ENCODE results near the gene ONECUT3.

ONECUT3 gene

DNA sequence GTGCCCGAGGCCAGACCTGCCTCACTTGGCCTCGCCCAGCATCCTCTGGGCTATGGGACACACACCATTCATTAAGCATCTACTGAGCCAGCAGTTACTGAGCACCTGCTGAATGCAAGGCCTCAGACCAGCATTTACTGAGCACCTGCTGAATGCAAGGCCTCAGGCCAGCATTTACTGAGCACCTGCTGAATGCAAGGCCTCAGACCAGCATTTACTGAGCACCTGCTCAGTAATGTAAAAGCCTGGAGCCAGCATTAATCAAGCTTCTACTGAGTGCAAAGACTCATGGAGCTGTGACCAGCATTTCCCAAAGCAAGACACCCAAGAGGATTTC lies 55.1 kb downstream of the ONECUT3 start:
- Mint-ChIP-seq H3K27ac (no peak overlapping the region), H3K4me3 (no peak overlapping the region), H3K9me3 (no peaks in the 10 kb centered on the region), H3K4me1 (peaks cover 14% of the 10 kb centered on the region), H3K36me3 (no peaks in the 10 kb centered on the region), H3K27me3 (no peaks in the 10 kb centered on the region)

DNA sequence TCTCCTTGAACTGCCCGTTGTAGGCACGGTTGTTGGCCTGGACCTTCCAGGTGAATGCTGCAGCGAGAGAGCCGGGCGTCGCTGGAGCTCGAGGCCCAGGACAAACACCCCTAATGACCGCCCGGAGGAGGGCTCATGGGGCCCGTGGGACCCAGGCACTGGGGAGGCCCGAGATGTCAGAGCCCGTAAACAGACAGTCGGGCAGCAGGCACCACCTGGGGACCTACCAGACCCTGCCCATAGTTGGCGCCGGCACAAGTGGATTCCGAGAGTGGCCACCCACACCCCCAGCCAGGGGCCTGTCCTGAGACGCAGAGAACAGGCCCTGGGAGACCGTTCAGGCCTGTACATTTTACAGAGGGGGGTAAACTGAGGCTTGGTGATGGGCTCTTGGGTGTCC lies 56.4 kb downstream of the ONECUT3 start:
- Mint-ChIP-seq H3K4me1 (peaks cover 14% of the 10 kb centered on the region), H3K27ac (no peak overlapping the region), H3K36me3 (no peaks in the 10 kb centered on the region), H3K9me3 (no peaks in the 10 kb centered on the region), H3K4me3 (no peak overlapping the region), H3K27me3 (no peaks in the 10 kb centered on the region)

GRCh38 chr19:1810439-1811160 lies 57.3 kb downstream of the ONECUT3 start:
- Mint-ChIP-seq H3K4me3 (peak overlapping the region; percentile 11), H3K36me3 (no peaks in the 10 kb centered on the region), H3K9me3 (no peaks in the 10 kb centered on the region), H3K4me1 (peaks cover 14% of the 10 kb centered on the region), H3K27ac (no peak overlapping the region), H3K27me3 (no peaks in the 10 kb centered on the region)

DNA sequence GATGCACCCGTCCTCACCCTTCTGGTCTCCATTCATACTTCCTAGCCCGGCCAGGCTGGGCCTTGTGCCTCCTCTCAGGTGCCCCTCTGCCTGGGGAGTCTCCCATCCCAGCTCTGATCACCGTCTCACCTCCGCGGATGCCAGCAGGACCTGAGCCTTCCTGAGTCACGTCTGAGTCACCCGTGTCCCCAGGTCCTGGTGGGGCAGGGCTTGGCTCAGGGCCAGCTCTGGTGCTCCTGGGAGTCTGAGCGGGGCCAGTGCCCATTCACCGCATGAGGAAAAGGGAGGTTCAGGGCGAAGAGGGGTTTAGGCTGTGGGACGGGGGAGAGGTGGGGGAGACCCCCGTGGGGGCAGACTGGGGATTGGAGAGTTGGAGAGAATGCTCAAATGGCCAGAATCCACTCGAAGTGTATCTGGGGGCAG lies 58.2 kb downstream of the ONECUT3 start:
- Mint-ChIP-seq H3K27ac (peak overlapping the region; percentile 77), H3K36me3 (no peaks in the 10 kb centered on the region)

DNA sequence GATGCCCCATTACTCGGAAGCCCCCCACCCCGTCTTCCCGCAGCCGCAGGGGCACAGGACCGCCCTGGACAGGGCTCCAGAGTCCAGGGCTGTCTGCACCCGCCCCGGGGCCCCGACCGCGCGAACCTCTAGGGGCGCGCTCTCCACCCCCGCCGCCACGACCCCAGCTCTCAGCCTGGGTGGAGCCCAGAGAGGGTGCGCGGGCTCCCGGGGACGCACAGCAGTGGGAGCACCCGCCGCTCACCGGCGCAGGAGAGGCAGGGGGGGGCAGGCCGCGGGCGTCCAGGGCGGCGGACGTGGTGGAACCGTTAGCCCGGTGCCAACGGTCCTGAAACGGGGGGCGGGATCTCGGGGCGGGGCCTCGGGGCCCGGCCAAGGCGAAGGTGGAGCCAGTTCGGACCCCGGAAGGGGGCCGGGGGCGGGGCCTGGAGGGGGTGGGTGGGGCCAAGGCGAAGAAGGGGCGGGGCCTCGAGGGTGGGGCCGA lies 58.7 kb downstream of the ONECUT3 start, which contains the start of gene ATP8B3:
ATP8B3 (minus strand) TSS at position 335 of the 484 bp plus-strand sequence. CDS start 540 bp downstream, outside the sequence.
- no peaks in the 10 kb centered on the region for H3K36me3 Mint-ChIP-seq
- peak within 1 kb of the TSS; percentile 93 for H3K4me3 Mint-ChIP-seq
- H3K9me3 Mint-ChIP-seq, result no peaks in the 10 kb centered on the region
- peaks cover 14% of the 10 kb centered on the region for H3K4me1 Mint-ChIP-seq
- H3K27ac Mint-ChIP-seq, result peak within 1 kb of the TSS; percentile 77
- no peaks in the 10 kb centered on the region for H3K27me3 Mint-ChIP-seq

More for the DNA sequence above, 58.2 kb downstream of the ONECUT3 start:
- peak overlapping the region; percentile 73 for H3K4me3 Mint-ChIP-seq
- H3K27me3 Mint-ChIP-seq, result no peaks in the 10 kb centered on the region
- peaks cover 14% of the 10 kb centered on the region for H3K4me1 Mint-ChIP-seq
- H3K9me3 Mint-ChIP-seq, result no peaks in the 10 kb centered on the region

- Mint-ChIP-seq H3K4me3 (peak overlapping the region; percentile 93), H3K4me1 (peaks cover 14% of the 10 kb centered on the region), H3K27me3 (no peaks in the 10 kb centered on the region), H3K9me3 (no peaks in the 10 kb centered on the region), H3K27ac (peak overlapping the region; percentile 59), H3K36me3 (no peaks in the 10 kb centered on the region)
Measured at GRCh38 chr19:1812426-1813191, 59.3 kb downstream of the ONECUT3 start.

- H3K27me3 Mint-ChIP-seq, result no peaks in the 10 kb centered on the region
- no peaks in the 10 kb centered on the region for H3K36me3 Mint-ChIP-seq
- H3K4me1 Mint-ChIP-seq, result peaks cover 14% of the 10 kb centered on the region
- H3K4me3 Mint-ChIP-seq, result peak overlapping the region; percentile 93
- H3K9me3 Mint-ChIP-seq, result no peaks in the 10 kb centered on the region
- no peak overlapping the region for H3K27ac Mint-ChIP-seq
Measured at GRCh38 chr19:1813192-1814182, 60.2 kb downstream of the ONECUT3 start.

DNA sequence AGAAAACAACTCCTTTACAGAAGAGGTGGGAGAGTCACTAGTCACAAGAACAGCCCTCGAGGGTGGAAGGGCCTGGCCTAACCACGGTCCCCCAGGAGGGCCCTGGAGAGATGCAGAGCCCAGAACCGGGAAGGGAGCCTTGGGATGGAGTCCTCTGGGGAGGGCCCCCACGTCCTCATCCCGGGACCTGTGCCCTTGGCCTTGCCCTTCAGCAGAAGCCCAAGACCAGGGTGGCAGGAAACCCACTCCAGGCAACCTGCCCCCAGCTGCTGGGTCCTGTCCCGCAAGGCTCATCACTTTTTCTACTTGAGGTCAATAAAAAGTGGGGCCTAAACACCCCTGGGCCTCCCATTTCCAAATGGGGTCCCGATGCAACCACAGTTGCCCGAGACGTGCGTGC lies 61.1 kb downstream of the ONECUT3 start:
- H3K36me3 Mint-ChIP-seq, result no peaks in the 10 kb centered on the region
- no peaks in the 10 kb centered on the region for H3K9me3 Mint-ChIP-seq
- no peak overlapping the region for H3K4me3 Mint-ChIP-seq
- H3K27me3 Mint-ChIP-seq, result no peaks in the 10 kb centered on the region
- H3K4me1 Mint-ChIP-seq, result peaks cover 14% of the 10 kb centered on the region
- H3K27ac Mint-ChIP-seq, result no peak overlapping the region

GRCh38 chr19:1814833-1815604 lies 61.7 kb downstream of the ONECUT3 start:
- H3K27ac Mint-ChIP-seq, result no peak overlapping the region
- H3K27me3 Mint-ChIP-seq, result no peaks in the 10 kb centered on the region
- peaks cover 14% of the 10 kb centered on the region for H3K4me1 Mint-ChIP-seq
- H3K4me3 Mint-ChIP-seq, result no peak overlapping the region
- no peaks in the 10 kb centered on the region for H3K36me3 Mint-ChIP-seq
- no peaks in the 10 kb centered on the region for H3K9me3 Mint-ChIP-seq

DNA sequence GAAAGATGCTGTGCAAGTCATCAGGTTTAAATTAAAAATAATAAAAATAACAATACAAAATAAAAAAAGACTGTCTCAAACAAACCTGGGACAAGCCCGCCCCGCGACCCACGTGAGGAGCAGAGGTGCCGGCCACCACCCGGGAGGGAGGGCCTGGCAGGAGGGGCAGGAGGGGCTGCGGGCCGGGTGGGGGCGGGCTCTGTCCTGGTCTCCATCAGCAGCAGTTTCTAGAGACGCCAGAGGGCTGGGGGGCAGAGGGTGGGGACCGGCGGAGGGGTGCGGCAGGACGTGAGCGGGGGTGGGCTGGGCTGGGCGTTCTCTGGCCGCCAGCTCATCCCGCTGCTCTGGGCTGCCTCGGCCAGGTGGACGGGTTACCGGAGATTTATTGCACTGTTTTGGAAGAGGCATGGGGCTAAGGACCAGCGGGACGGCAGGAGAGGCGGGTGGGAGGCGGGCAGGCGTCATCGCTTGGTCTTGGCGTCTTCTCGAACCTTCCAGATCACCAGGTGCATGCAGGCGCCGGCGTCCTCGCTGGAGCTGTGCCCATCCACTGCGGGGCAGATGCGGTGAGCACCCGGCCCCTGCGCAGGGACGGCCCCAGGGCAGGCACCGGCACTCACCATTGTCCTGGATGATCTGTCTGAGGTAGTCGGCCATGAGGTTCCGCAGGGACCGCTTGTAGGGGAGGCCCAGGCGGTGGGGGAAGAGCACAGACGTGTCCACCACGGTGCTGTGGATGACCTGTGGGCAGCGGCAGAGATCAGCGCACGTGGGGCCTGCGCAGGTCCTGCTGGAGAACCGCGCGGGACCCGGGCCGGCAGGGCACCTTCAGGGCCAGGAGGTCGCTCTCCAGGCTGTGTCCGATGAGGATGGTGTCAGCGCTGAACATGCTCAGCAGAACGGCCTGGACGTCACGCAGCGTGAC lies 62.6 kb downstream of the ONECUT3 start:
- Mint-ChIP-seq H3K4me1 (peaks cover 14% of the 10 kb centered on the region), H3K27ac (no peak overlapping the region), H3K9me3 (no peaks in the 10 kb centered on the region), H3K4me3 (no peak overlapping the region), H3K36me3 (peaks cover 2% of the 10 kb centered on the region), H3K27me3 (no peaks in the 10 kb centered on the region)

GRCh38 chr19:1816530-1817298 lies 63.4 kb downstream of the ONECUT3 start:
- H3K27me3 Mint-ChIP-seq, result no peaks in the 10 kb centered on the region
- peaks cover 9% of the 10 kb centered on the region for H3K4me1 Mint-ChIP-seq
- peaks cover 2% of the 10 kb centered on the region for H3K36me3 Mint-ChIP-seq
- H3K4me3 Mint-ChIP-seq, result no peak overlapping the region
- no peaks in the 10 kb centered on the region for H3K9me3 Mint-ChIP-seq
- no peak overlapping the region for H3K27ac Mint-ChIP-seq

GRCh38 chr19:1817553-1818179 lies 64.4 kb downstream of the ONECUT3 start:
- H3K36me3 Mint-ChIP-seq, result peaks cover 2% of the 10 kb centered on the region
- H3K27ac Mint-ChIP-seq, result no peak overlapping the region
- H3K4me3 Mint-ChIP-seq, result no peak overlapping the region
- peaks cover 6% of the 10 kb centered on the region for H3K4me1 Mint-ChIP-seq
- H3K9me3 Mint-ChIP-seq, result no peaks in the 10 kb centered on the region
- H3K27me3 Mint-ChIP-seq, result no peaks in the 10 kb centered on the region
